NB4 (cell line): Measurements from ENCODE around the gene ADAM17.
"Not testable (repeated sequence)": the region's sequence is repeated elsewhere in the genome, so short reads cannot be mapped to it uniquely, and the experiment has no call there.

Source experiments
- DNase-seq: peaks from one replicate; pipeline ENCODE4 v3.0.0; 2010; ENCODE audit warnings: low read depth
- H3K4me3 ChIP-seq: one replicate; pipeline ENCODE4 v1.5.1; 2011; ENCODE audit warnings: mild to moderate bottlenecking, low read depth, low read length, moderate library complexity
- MYC ChIP-seq: IDR thresholded peaks from 2 replicates; pipeline ENCODE4 v1.6.1; 2011; ENCODE audit warnings: low read depth, low read length
- POLR2A ChIP-seq: IDR thresholded peaks from 2 replicates; pipeline ENCODE4 v1.6.1; 2011; ENCODE audit warnings: mild to moderate bottlenecking; ENCODE audit not compliant: insufficient read length; ENCODE audit errors: extremely low read depth
- TF ChIP-seq, protein P1 (sequence below): IDR thresholded peaks from 2 replicates; pipeline ENCODE4 v1.6.1; 2011; ENCODE audit warnings: low read depth, low read length
- TF ChIP-seq, protein P2 (sequence below): IDR thresholded peaks from one replicate; pipeline ENCODE4 v1.5.1; 2012; ENCODE audit warnings: low read depth, low read length

ADAM17 gene

DNA sequence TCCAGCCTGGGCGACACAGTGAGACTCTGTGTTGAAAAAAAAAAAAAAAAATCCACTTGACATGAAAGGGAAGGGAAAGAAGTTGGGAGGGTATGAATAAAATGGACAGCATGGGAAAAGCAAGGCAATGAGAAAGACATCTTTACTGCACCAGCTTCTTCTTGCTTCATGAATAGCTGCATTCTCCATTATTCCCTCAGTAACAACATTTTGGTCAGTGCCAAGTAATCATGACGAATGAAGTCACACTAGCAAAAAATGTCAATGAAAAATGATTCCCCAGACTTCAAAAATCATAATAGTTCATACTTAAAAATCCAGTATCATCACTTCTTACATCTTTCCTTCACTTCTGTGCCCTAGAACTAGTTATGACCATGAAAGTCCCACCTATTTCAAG lies 30.4 kb downstream of the ADAM17 start:
- TF ChIP-seq MYC, result no peak
- TF ChIP-seq, protein P1, sequence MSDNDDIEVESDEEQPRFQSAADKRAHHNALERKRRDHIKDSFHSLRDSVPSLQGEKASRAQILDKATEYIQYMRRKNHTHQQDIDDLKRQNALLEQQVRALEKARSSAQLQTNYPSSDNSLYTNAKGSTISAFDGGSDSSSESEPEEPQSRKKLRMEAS, result no peak
- TF ChIP-seq, protein P2, sequence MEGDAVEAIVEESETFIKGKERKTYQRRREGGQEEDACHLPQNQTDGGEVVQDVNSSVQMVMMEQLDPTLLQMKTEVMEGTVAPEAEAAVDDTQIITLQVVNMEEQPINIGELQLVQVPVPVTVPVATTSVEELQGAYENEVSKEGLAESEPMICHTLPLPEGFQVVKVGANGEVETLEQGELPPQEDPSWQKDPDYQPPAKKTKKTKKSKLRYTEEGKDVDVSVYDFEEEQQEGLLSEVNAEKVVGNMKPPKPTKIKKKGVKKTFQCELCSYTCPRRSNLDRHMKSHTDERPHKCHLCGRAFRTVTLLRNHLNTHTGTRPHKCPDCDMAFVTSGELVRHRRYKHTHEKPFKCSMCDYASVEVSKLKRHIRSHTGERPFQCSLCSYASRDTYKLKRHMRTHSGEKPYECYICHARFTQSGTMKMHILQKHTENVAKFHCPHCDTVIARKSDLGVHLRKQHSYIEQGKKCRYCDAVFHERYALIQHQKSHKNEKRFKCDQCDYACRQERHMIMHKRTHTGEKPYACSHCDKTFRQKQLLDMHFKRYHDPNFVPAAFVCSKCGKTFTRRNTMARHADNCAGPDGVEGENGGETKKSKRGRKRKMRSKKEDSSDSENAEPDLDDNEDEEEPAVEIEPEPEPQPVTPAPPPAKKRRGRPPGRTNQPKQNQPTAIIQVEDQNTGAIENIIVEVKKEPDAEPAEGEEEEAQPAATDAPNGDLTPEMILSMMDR, result no peak
- no peak for TF ChIP-seq POLR2A
- DNase-seq, result no peak

DNA sequence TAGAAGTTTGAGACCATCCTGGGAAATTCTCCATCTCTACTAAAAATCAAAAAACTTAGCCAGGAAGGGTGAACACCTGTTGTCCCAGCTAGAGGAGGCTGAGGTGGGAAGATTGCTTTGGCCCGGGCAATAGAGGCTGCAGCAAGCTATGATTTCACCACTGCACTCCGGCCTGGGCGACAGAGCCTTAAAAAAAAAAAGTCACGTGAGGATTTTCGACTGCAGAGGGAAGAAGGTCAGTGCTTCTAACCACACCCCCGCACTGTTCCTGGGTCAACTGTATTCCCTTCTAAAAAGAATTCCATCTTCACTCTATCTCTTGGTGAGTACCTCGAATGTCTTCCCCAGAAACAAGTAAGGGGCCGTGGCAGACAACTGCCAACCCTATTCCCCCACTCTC lies 31.3 kb downstream of the ADAM17 start:
- TF ChIP-seq, protein P2, result no peak
- TF ChIP-seq POLR2A, result no peak
- no peak for TF ChIP-seq MYC
- TF ChIP-seq, protein P1, result no peak

More for the DNA sequence above, 30.4 kb downstream of the ADAM17 start:
- no peak overlapping the region for H3K4me3 ChIP-seq

DNA sequence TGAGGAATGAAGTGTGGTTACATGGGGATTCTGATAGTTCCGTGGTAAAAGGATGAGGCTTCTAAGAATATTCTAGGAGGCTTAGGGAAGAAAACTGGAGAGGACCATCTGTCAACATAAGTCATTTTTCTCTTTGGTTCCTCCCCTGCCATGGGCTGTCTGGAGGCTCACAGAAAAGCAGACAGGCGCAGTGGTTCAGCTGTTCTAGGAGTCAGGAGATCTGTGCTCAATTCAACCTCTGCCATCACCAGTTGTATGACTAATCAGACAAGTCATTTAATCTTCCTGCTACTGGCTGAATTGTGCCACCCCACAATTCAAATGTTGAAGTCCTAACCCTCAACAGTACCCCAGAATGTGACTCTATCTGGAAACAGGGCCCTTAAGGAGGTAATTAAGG lies 36.4 kb downstream of the ADAM17 start:
- TF ChIP-seq, protein P1, result no peak
- TF ChIP-seq, protein P2, result no peak
- no peak for TF ChIP-seq POLR2A
- TF ChIP-seq MYC, result no peak
- no peak for DNase-seq
- H3K4me3 ChIP-seq, result no peak overlapping the region

More for the DNA sequence above, 31.3 kb downstream of the ADAM17 start:
- no peak for DNase-seq
- no peak overlapping the region for H3K4me3 ChIP-seq

DNA sequence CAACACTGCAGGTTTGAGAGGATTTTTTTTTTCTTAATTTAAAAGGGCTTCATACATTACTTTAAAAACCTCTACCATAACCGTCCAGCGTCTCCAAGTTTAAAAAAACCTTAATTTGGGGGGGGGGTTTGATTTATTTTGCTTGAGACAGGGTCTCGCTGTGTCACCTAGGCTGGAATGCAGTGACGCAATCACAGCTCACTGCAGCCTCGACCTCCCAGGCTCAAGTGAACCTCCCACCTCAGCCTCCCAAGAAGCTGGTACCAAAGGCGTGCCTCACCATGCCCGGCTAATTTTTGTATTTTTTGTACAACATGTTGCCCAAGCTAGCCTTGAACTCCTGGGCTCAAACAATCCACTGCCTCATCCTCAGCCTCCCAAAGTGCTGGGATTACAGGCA lies 36.9 kb downstream of the ADAM17 start:
- TF ChIP-seq POLR2A, result no peak
- no peak for DNase-seq
- H3K4me3 ChIP-seq, result no peak overlapping the region

DNA sequence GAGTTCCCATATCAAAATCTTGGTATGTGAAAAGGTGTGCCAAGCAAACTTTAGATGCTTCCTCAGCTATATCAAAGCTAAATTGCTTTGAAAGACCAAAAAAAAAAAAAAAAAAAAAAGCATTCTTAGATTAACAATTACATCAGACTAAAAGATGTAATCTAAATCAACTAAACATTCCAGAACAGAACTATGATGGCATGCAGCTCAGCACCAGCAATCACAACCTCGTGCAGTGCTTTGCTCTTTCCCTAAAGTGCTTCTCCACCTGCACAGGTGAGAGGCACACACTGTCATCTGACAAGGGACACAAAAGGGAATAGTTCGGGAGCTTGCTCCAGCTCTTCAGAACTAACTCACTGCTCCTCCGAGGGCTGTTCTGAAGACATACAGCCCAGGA lies 37.5 kb downstream of the ADAM17 start:
- no peak for DNase-seq
- TF ChIP-seq MYC (no peak), POLR2A (no peak)
- TF ChIP-seq, protein P2, result no peak
- TF ChIP-seq, protein P1, result no peak
- H3K4me3 ChIP-seq, result no peak overlapping the region

DNA sequence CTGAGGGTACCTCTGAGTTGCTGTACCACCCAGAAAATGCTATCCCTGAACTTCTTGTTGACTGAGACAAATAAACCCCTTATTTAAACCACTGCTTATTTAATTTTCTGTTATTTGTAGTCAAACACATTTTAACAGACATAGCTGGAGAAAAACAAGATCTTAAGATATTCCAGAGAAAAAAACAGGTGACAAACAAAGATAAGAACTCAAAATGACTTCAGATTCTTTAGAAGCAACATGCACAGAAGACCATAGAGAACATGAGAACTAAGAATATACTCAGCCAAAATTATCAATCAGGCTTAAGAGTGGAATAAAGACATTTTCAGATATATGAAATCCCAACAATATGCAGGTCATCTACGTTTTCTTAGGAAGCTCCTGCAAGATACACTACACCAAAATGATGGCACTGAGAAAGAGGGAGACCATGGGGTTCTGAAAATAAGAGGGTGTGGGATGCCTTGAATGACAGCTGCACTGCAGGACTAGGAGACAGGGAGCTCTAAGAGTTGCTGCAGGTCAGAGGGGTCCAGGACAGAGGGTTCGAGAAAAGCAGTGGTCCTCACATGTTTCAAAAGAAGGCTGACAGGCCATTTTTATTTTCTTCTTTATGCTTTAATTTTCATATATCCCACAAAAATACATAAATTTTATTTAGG lies 38.4 kb downstream of the ADAM17 start:
- TF ChIP-seq, protein P1, result no peak
- no peak for TF ChIP-seq MYC
- H3K4me3 ChIP-seq, result no peak overlapping the region
- DNase-seq, result no peak

DNA sequence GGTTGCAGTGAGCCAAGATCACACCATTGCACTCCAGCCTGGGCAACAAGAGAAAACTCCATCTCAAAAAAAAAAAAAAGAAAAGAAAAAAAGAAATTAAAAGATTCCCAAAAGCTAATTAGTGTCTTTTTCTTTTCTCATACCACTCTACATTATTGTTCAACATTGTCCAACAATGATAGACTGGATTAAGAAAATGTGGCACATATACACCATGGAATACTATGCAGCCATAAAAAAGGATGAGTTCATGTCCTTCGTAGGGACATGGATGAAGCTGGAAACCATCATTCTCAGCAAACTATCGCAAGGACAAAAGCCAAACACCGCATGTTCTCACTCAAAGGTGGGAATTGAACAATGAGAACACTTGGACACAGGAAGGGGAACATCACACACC lies 41.7 kb downstream of the ADAM17 start:
- DNase-seq, result not testable (repeated sequence)

More for the DNA sequence above, 41.7 kb downstream of the ADAM17 start:
- H3K4me3 ChIP-seq, result not testable (repeated sequence)
